ENCODE data around the gene PEAK1.

The PEAK1 gene

GRCh38 chr15:77087213-77087612, 332.7 kb downstream of the PEAK1 start:
- DNase-seq = no peak

- no peak for DNase-seq
Observed at GRCh38 chr15:77085297-77085696, 334.6 kb downstream of the PEAK1 start.

- no peak for DNase-seq
Observed at GRCh38 chr15:77084436-77084835, 335.5 kb downstream of the PEAK1 start.

- DNase-seq = peak in 10 of 14 donors; percentile 15 to 78 (median 44)
Observed at GRCh38 chr15:77083381-77084160, 336.3 kb downstream of the PEAK1 start.

- no peak for DNase-seq
Observed at GRCh38 chr15:77081971-77082370, 337.9 kb downstream of the PEAK1 start.

GRCh38 chr15:77076323-77076915, 343.5 kb downstream of the PEAK1 start:
- DNase-seq = peak in 3 of 14 donors; percentile 10 to 45 (median 23)

GRCh38 chr15:77075528-77075927, 344.4 kb downstream of the PEAK1 start:
- DNase-seq = peak in 9 of 14 donors; percentile 8 to 57 (median 30)

GRCh38 chr15:77074350-77074749, 345.6 kb downstream of the PEAK1 start:
- no peak for DNase-seq

- no peak for DNase-seq
Observed at GRCh38 chr15:77071305-77072223, 348.3 kb downstream of the PEAK1 start.

GRCh38 chr15:77070495-77071304, 349.2 kb downstream of the PEAK1 start, which contains the start of gene TSPAN3:
Gene TSPAN3, minus strand, starts transcription at chr15:77071109. Its CDS starts 155 bp downstream, at chr15:77070954.
- DNase-seq = peak; percentile 29 to 91 (median 84)

GRCh38 chr15:77070180-77070494, 349.8 kb downstream of the PEAK1 start:
- DNase-seq = no peak

GRCh38 chr15:77069521-77070121, 350.3 kb downstream of the PEAK1 start:
- peak in 1 of 14 donors; percentile 11 for DNase-seq

GRCh38 chr15:77068633-77069032, 351.3 kb downstream of the PEAK1 start:
- no peak for DNase-seq

- no peak for DNase-seq
Observed at GRCh38 chr15:77067691-77068367, 352.1 kb downstream of the PEAK1 start.

- DNase-seq = no peak
Observed at GRCh38 chr15:77066971-77067690, 352.8 kb downstream of the PEAK1 start.

GRCh38 chr15:77064539-77065308, 355.2 kb downstream of the PEAK1 start:
- DNase-seq = no peak

GRCh38 chr15:77064063-77064462, 355.8 kb downstream of the PEAK1 start:
- no peak for DNase-seq

GRCh38 chr15:77063249-77063648, 356.7 kb downstream of the PEAK1 start:
- no peak for DNase-seq

GRCh38 chr15:77060546-77060945, 359.4 kb downstream of the PEAK1 start:
- DNase-seq = peak in 2 of 14 donors; percentile 11 to 35
